ENCODE results near the gene RAMAC.
"Not testable (repeated sequence)": the region's sequence is repeated elsewhere in the genome, so short reads cannot be mapped to it uniquely, and the experiment has no call there.

The RAMAC gene

DNA sequence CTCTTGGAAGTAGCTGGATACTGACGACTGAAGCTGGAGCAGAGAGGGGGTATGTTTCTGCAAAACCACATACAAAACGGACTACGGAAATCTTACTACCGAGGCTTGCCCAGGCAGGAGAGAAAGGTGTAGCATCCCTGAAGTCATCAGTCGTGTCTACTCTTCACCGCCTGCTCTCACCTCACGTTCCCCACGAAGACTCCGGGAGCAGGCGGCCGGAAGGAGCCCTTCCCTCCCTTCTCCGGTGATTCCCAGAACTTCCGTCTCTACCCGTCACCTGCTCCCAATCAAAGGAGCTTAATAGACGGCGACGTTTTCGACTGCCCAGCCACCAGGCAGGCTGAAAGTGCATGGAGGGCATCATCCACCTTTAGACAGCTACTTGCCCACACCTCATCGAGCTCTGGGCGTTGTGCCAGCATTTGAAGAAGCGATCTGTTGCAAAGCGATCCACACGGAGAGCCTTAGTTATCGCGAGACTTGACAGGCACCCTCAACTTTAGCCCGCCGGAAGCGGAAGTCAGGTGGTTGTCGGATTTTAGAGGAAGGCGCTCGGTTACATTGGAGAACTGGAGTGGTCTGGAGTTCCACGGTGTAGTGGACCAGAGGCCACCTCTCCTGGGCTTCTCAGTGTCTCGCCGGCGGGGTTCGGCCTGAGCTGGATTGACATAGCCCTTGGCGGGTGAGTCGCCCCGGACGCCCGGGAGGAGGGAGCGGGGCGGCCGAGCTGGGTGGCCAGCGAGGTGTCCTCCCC, at the start of gene RAMAC:
TSS of gene RAMAC (plus strand) at position 523 of the 754 bp plus-strand sequence. CDS start 2,809 bp downstream, outside the sequence.
- H3K36me3 Mint-ChIP-seq = peaks cover 7% of the 10 kb centered on the region
- H3K27me3 Mint-ChIP-seq = no peaks in the 10 kb centered on the region
- H3K4me1 Mint-ChIP-seq = peaks cover 40% of the 10 kb centered on the region
- H3K4me3 Mint-ChIP-seq = peak within 1 kb of the TSS; percentile 98
- H3K9me3 Mint-ChIP-seq = no peaks in the 10 kb centered on the region
- H3K27ac Mint-ChIP-seq = peak within 1 kb of the TSS; percentile 91

DNA sequence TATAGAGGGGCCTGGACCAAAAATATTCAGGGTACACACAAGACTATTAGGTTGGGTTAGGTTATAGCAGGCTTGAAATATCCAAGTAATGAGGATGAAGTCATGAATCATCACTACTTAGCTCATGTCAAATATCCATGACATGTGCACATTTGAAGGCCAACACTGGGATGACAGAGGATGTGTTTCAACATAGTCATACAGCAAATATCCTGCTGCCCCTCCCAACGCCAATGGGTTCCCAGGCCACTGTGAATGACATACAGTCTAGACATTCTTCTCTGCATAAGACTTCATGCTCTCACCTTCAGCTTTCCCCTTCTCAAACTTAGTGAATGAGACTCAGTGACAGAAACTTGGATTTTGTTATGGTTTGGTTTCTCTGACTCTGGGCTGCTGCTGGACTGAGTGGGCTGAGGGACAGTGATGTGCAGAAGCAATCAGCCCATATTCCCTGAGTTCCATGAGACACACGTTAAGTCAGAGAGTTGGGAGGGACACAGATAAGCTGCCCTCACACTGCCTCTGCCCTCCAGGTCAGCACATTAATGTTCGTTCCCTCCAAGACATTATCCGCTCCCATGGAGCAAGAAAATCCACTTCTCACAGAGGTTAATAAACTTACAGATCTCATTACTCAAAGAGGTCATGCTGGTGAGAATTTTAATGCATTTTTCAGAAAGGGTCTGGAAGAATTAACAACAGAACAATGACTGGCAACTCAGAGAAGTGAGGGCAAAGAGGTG, 48.9 kb upstream of the RAMAC start:
- Mint-ChIP-seq H3K9me3 (no peaks in the 10 kb centered on the region), H3K4me1 (peaks cover 7% of the 10 kb centered on the region), H3K36me3 (no peaks in the 10 kb centered on the region), H3K27me3 (peaks cover 2% of the 10 kb centered on the region), H3K27ac (no peak overlapping the region), H3K4me3 (no peak overlapping the region)

DNA sequence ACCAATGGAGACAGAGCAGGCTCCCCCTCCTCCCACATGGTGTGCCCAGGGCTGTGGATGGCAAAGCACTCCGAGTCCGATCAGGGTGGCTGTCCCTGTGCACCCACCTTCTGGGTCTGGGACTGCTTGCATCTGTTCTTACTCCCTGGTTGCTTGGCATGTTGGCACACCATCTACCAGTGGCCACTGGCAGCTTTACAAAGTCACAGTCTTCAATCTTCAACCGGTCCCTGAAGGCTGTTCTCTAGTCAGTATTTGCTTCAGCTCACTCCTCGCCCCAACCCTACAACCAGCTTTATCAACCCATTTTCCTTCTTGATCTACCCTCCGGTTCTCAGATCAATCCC, 48.3 kb upstream of the RAMAC start:
- Mint-ChIP-seq H3K9me3 (no peaks in the 10 kb centered on the region), H3K36me3 (no peaks in the 10 kb centered on the region), H3K27me3 (peaks cover 2% of the 10 kb centered on the region), H3K27ac (no peak overlapping the region), H3K4me3 (no peak overlapping the region), H3K4me1 (peaks cover 7% of the 10 kb centered on the region)

DNA sequence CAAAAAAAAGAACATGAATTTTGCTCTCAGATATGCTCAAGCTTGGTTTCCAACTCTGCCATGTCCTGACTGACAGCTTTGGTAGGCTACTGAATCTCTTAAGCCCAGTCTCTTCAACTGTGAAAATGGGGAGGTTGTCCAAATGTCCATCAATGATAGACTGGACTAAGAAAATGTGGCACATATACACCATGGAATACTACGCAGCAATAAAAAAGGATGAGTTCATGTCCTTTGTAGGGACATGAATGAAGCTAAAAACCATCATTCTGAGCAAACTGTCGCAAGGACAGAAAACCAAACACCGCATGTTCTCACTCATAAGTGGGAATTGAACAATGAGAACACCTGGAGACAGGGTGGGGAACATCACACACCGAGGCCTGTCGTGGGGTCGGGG, 46.3 kb upstream of the RAMAC start:
- not testable (repeated sequence) for H3K27ac Mint-ChIP-seq, H3K36me3 Mint-ChIP-seq, H3K4me1 Mint-ChIP-seq, H3K4me3 Mint-ChIP-seq, H3K9me3 Mint-ChIP-seq, H3K27me3 Mint-ChIP-seq

DNA sequence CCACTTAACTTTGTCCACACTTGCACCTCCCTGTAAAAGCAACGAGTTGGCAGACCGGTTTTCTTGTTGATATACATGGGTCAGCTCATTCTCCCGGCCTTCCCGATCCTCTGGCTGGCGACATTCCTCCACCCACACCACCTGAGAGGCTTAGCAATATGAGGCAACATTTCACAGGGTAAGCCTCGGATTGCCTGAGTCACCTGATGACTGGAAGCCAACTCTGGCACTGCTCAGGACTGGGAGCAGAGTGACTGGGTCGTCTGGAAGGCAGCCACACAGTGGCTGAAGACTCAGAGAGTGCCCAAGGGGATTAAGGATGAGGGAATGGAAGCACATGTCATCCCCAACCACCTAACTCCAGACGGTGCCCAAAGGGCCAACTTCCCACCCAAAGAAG, 43.3 kb upstream of the RAMAC start:
- Mint-ChIP-seq H3K36me3 (peaks cover 1% of the 10 kb centered on the region), H3K4me3 (no peak overlapping the region), H3K9me3 (no peaks in the 10 kb centered on the region), H3K27ac (no peak overlapping the region), H3K4me1 (no peaks in the 10 kb centered on the region), H3K27me3 (peaks cover 4% of the 10 kb centered on the region)

DNA sequence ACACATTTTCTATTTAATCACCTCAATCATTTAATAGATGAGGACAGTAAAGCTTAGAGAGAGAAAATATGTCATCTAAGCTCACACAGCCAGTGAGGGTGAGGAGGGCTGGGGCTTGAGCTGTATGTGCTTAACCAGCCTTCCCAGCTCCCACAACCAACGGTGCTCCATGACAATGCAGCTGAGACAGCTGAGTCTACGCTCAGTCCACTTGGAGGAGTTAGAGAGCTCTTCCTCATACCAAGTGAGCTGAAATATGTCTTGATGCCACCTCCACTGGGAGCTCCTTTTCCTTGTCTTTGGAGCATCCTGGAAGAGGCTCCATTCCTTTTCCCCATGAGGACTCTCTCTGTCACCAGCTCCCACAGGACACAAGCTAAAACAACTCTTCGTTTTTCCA, 42.8 kb upstream of the RAMAC start:
- Mint-ChIP-seq H3K4me3 (no peak overlapping the region), H3K27ac (no peak overlapping the region), H3K4me1 (no peaks in the 10 kb centered on the region), H3K36me3 (peaks cover 1% of the 10 kb centered on the region), H3K9me3 (no peaks in the 10 kb centered on the region), H3K27me3 (peaks cover 4% of the 10 kb centered on the region)

DNA sequence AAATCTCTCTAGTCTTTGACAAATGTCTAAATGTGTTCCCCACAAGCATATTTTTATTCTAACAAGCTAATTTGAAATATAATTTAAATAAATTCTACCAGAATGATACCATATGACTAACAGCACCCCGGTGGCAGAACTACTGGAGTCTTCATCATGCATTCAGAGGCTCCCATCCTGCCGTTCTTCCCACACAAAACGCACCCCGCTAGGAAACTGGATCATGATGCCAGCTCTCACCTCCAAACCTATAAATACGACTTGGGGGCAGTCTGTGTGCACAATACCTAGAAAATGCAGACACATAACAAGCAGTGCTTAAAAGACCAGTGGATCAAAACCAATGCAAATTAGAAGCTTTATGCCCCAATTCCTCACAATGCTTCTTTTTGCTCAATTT, 42.0 kb upstream of the RAMAC start:
- Mint-ChIP-seq H3K4me3 (no peak overlapping the region), H3K9me3 (no peaks in the 10 kb centered on the region), H3K27ac (no peak overlapping the region), H3K36me3 (peaks cover 1% of the 10 kb centered on the region), H3K27me3 (peaks cover 3% of the 10 kb centered on the region), H3K4me1 (no peaks in the 10 kb centered on the region)

DNA sequence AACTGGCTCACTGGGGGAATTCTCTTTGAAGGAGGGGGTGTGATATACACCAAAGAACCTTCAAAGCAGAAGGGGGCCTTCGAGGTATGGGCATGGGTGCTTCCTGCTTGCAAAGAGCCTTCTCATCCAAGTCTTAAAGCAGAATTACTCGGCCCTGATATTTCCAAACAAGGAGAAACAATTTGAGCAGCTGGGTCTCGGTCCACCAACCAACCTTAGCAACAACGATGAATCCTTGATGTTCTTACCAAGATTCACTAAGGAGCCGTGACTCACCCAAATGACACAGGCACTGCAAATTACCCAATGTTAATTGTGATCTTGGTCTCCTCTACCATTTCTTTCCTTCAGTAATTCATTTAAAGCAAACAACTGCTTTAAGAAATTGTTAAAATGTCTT, 41.2 kb upstream of the RAMAC start:
- Mint-ChIP-seq H3K4me3 (no peak overlapping the region), H3K9me3 (no peaks in the 10 kb centered on the region), H3K4me1 (no peaks in the 10 kb centered on the region), H3K27me3 (peaks cover 3% of the 10 kb centered on the region), H3K36me3 (peaks cover 1% of the 10 kb centered on the region), H3K27ac (no peak overlapping the region)

DNA sequence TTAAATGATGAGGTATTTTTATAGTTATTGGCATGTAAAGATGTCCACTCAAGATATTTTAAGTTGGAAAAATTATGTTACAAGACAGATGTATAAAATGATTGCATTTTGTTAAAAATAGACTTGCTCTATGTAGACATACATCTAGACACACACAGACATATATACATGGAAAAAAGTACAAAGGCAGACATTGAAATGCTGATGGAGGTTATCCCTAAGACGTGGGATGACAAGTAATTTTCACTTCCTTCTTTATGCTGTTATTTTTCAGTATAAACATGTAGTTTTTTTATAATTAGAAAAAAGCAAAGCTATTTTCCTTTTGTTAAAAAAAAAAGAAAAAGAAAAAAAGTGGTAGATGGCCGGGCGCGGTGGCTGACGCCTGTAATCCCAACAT, 40.7 kb upstream of the RAMAC start:
- no peak overlapping the region for H3K4me3 Mint-ChIP-seq
- H3K27ac Mint-ChIP-seq = no peak overlapping the region
- no peaks in the 10 kb centered on the region for H3K4me1 Mint-ChIP-seq
- peaks cover 1% of the 10 kb centered on the region for H3K36me3 Mint-ChIP-seq
- peaks cover 3% of the 10 kb centered on the region for H3K27me3 Mint-ChIP-seq
- H3K9me3 Mint-ChIP-seq = no peaks in the 10 kb centered on the region

DNA sequence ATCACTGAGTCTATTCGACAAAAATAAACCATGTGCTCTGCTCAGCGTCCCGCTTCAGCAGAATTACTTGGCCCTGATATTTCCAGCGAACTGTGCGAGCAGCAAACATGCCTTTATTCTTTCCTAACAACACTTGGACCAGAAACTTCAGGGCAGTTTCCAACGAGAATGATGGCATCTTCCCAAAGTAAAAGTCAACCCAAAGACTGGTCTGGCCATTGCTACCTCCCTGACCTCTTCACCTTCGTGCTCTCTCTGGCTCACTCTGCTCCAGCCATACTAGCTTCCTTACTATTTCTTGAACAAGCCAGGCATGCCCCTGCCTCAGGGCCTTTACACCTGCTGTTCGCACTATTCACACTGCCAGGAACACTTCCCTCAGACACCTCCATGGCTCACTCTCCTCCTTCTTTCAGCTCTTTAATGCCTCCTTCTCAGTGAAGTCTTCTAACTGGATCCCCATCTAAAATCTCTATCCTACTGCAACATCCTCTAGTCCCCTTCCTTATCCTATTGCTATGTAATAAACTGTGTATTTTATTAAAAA, 39.8 kb upstream of the RAMAC start:
- Mint-ChIP-seq H3K9me3 (no peaks in the 10 kb centered on the region), H3K4me1 (no peaks in the 10 kb centered on the region), H3K27me3 (peaks cover 3% of the 10 kb centered on the region), H3K27ac (no peak overlapping the region), H3K4me3 (no peak overlapping the region), H3K36me3 (peaks cover 1% of the 10 kb centered on the region)

DNA sequence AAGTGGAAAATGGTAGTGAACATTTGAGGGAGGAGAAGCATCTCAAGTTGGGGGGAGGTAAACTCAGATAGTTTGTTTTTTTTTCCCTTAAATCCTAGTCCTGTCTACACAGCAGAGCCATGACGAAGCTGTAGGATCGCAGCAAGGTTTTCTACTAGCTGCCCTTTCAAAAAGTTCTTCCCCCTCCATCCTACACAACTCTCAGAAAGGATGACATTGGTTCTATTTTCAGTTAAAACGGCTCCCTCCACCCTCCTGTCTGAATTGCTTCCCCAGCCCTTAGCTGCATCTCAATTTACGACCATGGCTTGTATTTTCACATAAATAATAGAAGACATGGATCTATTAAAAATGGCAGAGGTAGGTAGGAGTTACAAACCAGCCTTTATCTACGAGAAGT, 35.7 kb upstream of the RAMAC start:
- Mint-ChIP-seq H3K36me3 (peaks cover 1% of the 10 kb centered on the region), H3K4me1 (no peaks in the 10 kb centered on the region), H3K9me3 (no peaks in the 10 kb centered on the region), H3K4me3 (no peak overlapping the region), H3K27ac (no peak overlapping the region), H3K27me3 (peaks cover 5% of the 10 kb centered on the region)

DNA sequence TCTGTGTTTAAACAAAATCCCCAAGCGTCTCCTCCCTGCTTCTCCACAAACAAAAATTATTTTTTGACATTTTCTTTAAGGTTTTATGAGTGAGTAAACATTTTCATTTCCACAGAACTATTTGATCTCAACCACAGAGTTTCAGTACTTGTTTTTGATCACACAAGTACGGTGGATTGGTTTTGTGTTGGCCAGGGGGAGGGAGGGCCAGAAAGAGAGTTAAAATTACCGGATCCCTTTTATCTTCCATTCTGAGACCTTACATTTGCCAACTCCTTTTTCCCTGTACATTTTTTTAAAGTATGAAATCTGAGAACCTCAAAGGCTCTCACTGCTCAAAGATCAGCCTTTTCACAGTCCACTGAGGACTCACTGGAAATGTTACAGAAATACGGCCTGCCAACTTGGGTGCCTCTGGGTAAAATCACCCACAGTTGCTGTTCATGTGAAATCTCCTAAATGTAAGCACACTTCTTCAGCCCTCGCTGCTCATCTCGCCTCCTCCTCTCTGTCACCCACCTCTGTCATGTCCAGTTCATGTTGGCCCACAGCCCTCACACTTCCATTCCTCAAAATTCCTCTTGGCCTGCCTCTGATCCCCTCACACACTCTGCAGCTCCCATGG, 35.2 kb upstream of the RAMAC start:
- Mint-ChIP-seq H3K4me1 (no peaks in the 10 kb centered on the region), H3K27me3 (peaks cover 5% of the 10 kb centered on the region), H3K4me3 (no peak overlapping the region), H3K36me3 (peaks cover 1% of the 10 kb centered on the region), H3K27ac (no peak overlapping the region), H3K9me3 (no peaks in the 10 kb centered on the region)

DNA sequence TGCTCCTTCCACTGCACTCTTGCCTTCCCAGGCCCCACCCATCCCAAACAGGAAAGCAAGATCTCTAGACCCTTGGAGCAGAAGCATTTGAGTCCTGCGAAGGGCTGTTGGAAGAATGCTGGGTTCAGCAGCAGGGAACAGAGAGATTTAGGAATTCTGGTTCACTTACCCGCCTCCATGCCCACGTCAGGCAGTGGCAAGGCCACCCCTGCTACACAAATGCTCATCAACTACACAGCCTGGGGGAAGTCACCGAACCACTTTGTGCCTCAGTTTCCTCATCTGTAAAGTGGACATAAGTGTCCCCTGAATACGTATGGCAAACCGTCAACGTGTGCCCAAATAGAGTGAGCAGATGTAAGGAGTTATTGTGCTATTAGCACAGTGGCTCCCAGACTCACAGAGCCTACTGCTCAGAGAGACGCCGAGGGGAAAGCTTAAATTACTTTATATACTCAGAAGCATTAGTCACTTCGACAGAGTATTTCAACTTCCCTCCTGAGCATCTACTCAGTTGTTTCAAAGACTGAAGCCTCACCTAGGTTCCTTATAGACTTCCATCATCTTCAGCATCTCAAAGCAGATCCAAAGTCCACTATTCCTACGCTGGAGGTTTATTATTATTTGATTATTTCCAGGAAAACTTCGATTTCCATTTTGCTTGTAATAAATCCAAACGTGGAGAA, 34.4 kb upstream of the RAMAC start:
- H3K27ac Mint-ChIP-seq = no peak overlapping the region
- peak overlapping the region; percentile 82 for H3K4me3 Mint-ChIP-seq
- no peaks in the 10 kb centered on the region for H3K9me3 Mint-ChIP-seq
- no peaks in the 10 kb centered on the region for H3K4me1 Mint-ChIP-seq
- peaks cover 5% of the 10 kb centered on the region for H3K27me3 Mint-ChIP-seq
- H3K36me3 Mint-ChIP-seq = peaks cover 1% of the 10 kb centered on the region

DNA sequence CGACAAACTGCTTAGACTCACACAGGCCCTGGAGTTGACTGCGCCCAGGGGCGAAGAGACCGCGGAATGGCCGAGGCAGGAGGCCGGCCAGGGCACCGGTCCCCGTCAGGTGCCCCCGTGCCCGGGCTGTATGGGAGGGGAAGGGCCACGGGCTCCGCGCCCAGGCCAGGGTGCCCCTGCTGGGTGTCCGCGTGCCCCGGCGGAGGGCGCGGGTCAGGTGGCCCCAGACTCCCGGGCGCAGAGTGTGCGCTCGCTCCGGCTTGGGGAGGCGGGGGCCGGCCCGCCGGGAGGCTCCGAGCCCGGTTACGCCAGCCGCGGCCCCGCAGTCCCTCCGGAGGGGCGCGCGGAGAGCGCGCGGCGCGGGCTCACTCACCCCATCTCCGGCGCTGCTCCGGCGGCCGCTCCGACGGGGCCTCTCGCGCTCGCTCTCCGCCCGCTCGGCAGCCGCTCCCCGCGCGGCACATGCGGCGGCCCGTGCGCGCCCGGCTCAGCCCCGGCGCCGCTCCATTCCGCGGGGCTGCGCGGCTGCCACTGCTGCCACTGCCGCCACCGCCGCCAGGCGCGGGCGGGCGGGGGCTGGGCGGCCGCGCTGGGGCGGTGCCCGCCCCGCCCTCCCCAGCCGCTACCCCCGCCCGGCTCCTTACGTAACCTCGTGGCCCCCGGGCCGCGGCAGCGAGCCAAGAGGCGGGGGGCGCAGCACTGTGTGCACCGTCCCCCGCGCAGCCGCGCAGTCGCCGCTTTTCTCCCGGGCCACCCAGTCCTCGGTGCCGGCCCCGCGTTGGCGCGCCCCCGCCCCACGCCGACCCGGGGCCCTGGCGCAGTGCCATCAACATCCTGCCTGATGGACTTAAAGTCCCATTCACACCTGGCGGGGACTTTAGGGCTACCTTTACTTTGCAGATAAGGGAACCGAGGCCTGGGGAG, 33.6 kb upstream of the RAMAC start, which contains the start of gene HOMER2:
TSS of gene HOMER2 (minus strand) at position 563 of the 924 bp plus-strand sequence. CDS start at position 378, 185 bp downstream.
- Mint-ChIP-seq H3K27me3 (peaks cover 3% of the 10 kb centered on the region), H3K4me3 (peak within 1 kb of the TSS; percentile 82), H3K36me3 (no peaks in the 10 kb centered on the region), H3K4me1 (no peaks in the 10 kb centered on the region), H3K27ac (no peak within 1 kb of the TSS), H3K9me3 (no peaks in the 10 kb centered on the region)

All from activated naive CD4-positive, alpha-beta T cell treated with anti-CD3 and anti-CD28 coated beads, Interleukin-2, amount 50 U/mL, for 24 hours (primary cell).